ENCODE results near the gene CLMP. TPM values are rescaled to one million over a fixed set of nuclear protein-coding genes. Genes with fewer than 3 reads are reported as not detected.

CLMP gene
- polyA plus RNA-seq, 2 of the 4 experiments (the other 2 are of a cell fraction), result 15.7 to 17.1 TPM

GRCh38 chr11:123047266-123047946, 147.6 kb downstream of the CLMP start:
- CTCF ChIA-PET, result interaction anchor here (0.5 to 5.8 kb wide), 10 partner anchors 6 to 1744 kb away, joined by 3 to 27 read pairs (median 5); no protein-coding TSS in a partner anchor

GRCh38 chr11:123046473-123047259, 148.4 kb downstream of the CLMP start:
- FAIRE-seq, result no peak
- TF ChIP-seq, protein P1, sequence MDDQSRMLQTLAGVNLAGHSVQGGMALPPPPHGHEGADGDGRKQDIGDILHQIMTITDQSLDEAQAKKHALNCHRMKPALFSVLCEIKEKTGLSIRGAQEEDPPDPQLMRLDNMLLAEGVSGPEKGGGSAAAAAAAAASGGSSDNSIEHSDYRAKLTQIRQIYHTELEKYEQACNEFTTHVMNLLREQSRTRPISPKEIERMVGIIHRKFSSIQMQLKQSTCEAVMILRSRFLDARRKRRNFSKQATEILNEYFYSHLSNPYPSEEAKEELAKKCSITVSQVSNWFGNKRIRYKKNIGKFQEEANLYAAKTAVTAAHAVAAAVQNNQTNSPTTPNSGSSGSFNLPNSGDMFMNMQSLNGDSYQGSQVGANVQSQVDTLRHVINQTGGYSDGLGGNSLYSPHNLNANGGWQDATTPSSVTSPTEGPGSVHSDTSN (IDR thresholded peaks at IDR 0.05), result no peak
- TF ChIP-seq NFE2L2 (conservative IDR thresholded peaks at IDR 0.05; ENCODE audit: low read length), result no peak
- TF ChIP-seq FOXS1 (CRISPR knock-in tag; IDR thresholded peaks at IDR 0.05), result no peak
- no peak for TF ChIP-seq EHF (CRISPR knock-in tag; IDR thresholded peaks at IDR 0.05)
- TF ChIP-seq EHMT2 (IDR thresholded peaks at IDR 0.05; ENCODE audit: low read depth), result no peak
- TF ChIP-seq FOSB (CRISPR knock-in tag; IDR thresholded peaks at IDR 0.05), result no peak
- TF ChIP-seq SMC3 (IDR thresholded peaks at IDR 0.05), result no peak
- TF ChIP-seq CEBPB (IDR thresholded peaks at IDR 0.05), result no peak
- TF ChIP-seq ESRRA (IDR thresholded peaks at IDR 0.05; ENCODE audit: borderline replicate concordance, low read length), result no peak
- no peak for TF ChIP-seq KDM5A (IDR thresholded peaks at IDR 0.05)
- no peak for TF ChIP-seq NPAS2 (CRISPR knock-in tag; IDR thresholded peaks at IDR 0.05; ENCODE audit: borderline replicate concordance)
- no peak for TF ChIP-seq HOXB13 (CRISPR knock-in tag; IDR thresholded peaks at IDR 0.05; ENCODE audit: low read depth)
- no peak for TF ChIP-seq JUN (IDR thresholded peaks at IDR 0.05)
- no peak for TF ChIP-seq HOXA7 (CRISPR knock-in tag; IDR thresholded peaks at IDR 0.05)
- TF ChIP-seq CHD4 (IDR thresholded peaks at IDR 0.05; ENCODE audit: borderline replicate concordance), result no peak
- Histone ChIP-seq H3K4me3 (no peak overlapping the region), H3K9me3 (no peaks in the 10 kb centered on the region), H3K4me2 (no peak overlapping the region), H3K4me1 (no peaks in the 10 kb centered on the region), H3K27ac (no peak overlapping the region)
- POLR2A ChIA-PET, result interaction anchor here (0.6 to 1.2 kb wide), 2 partner anchors 10 to 16 kb away, joined by 3 to 4 read pairs; partner anchors contain the start of gene HSPA8
- no peak for DNase-seq (ENCODE audit: low read depth in 1 of 2, low spot score in 1 of 2)
- ATAC-seq, result peak in 1 of 2 experiments; percentile 10; a peak in 1 of 6 replicates
- WGBS (ENCODE audit: missing lambda C conversion rate), result 92% methylated on average over 5 of the region's 5 CpGs
- CTCF ChIA-PET, result interaction anchor here (0.6 to 5.8 kb wide), 8 partner anchors 7 to 1743 kb away, joined by 3 to 27 read pairs (median 6); no protein-coding TSS in a partner anchor

More at GRCh38 chr11:123047266-123047946, 147.6 kb downstream of the CLMP start:
- Histone ChIP-seq H3K9me3 (no peaks in the 10 kb centered on the region), H3K4me3 (no peak overlapping the region), H3K4me1 (no peaks in the 10 kb centered on the region), H3K4me2 (no peak overlapping the region), H3K27ac (no peak overlapping the region)
- POLR2A ChIA-PET, result no interaction called here
- no peak for ATAC-seq
- no peak for TF ChIP-seq CHD2 (IDR thresholded peaks at IDR 0.05; ENCODE audit: low read length, partially characterized antibody)
- TF ChIP-seq ZFP36 (IDR thresholded peaks at IDR 0.05; ENCODE audit: borderline replicate concordance, partially characterized antibody), result no peak
- TF ChIP-seq, protein P2, sequence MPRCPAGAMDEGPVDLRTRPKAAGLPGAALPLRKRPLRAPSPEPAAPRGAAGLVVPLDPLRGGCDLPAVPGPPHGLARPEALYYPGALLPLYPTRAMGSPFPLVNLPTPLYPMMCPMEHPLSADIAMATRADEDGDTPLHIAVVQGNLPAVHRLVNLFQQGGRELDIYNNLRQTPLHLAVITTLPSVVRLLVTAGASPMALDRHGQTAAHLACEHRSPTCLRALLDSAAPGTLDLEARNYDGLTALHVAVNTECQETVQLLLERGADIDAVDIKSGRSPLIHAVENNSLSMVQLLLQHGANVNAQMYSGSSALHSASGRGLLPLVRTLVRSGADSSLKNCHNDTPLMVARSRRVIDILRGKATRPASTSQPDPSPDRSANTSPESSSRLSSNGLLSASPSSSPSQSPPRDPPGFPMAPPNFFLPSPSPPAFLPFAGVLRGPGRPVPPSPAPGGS (IDR thresholded peaks at IDR 0.05), result no peak
- TF ChIP-seq HEYL (CRISPR knock-in tag; IDR thresholded peaks at IDR 0.05), result no peak
- TF ChIP-seq, protein P3, sequence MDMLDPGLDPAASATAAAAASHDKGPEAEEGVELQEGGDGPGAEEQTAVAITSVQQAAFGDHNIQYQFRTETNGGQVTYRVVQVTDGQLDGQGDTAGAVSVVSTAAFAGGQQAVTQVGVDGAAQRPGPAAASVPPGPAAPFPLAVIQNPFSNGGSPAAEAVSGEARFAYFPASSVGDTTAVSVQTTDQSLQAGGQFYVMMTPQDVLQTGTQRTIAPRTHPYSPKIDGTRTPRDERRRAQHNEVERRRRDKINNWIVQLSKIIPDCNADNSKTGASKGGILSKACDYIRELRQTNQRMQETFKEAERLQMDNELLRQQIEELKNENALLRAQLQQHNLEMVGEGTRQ (IDR thresholded peaks at IDR 0.05), result no peak
- TF ChIP-seq, protein P4, sequence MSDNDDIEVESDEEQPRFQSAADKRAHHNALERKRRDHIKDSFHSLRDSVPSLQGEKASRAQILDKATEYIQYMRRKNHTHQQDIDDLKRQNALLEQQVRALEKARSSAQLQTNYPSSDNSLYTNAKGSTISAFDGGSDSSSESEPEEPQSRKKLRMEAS (IDR thresholded peaks at IDR 0.05), result no peak
- no peak for TF ChIP-seq CBX2 (IDR thresholded peaks at IDR 0.05; ENCODE audit: borderline replicate concordance, low read depth)
- no peak for TF ChIP-seq GATA3 (IDR thresholded peaks at IDR 0.05; ENCODE audit: borderline replicate concordance)
- TF ChIP-seq, protein P1 (IDR thresholded peaks at IDR 0.05), result no peak
- DNase-seq (ENCODE audit: low read depth in 1 of 2, low spot score in 1 of 2), result no peak
- no peak for FAIRE-seq
- WGBS (ENCODE audit: missing lambda C conversion rate), result 62% methylated on average over 18 of the region's 18 CpGs
